GM18502 (cell line): ENCODE measurements around the gene TARBP1.
"Not testable (repeated sequence)": the region's sequence is repeated elsewhere in the genome, so short reads cannot be mapped to it uniquely, and the experiment has no call there.

ENCODE experiments used
- ATAC-seq: cut with Tn5 transposase; IDR thresholded peaks from one replicate; pipeline ENCODE4 v1.9.1; 2021; ENCODE audit warnings: mild to moderate bottlenecking; ENCODE audit not compliant: unreplicated experiment, poor library complexity

Gene TARBP1

GRCh38 chr1:234438579-234438978, 40.4 kb downstream of the TARBP1 start:
- ATAC-seq, result no peak

GRCh38 chr1:234437423-234438171, 41.4 kb downstream of the TARBP1 start:
- ATAC-seq, result no peak

- ATAC-seq, result no peak
Measured at GRCh38 chr1:234435620-234436019, 43.4 kb downstream of the TARBP1 start.

GRCh38 chr1:234434706-234435105, 44.3 kb downstream of the TARBP1 start:
- no peak for ATAC-seq

- peak; percentile 57 for ATAC-seq
Measured at GRCh38 chr1:234433563-234434285, 45.3 kb downstream of the TARBP1 start.

GRCh38 chr1:234431255-234431654, 47.7 kb downstream of the TARBP1 start:
- ATAC-seq, result no peak

- ATAC-seq, result no peak
Measured at GRCh38 chr1:234430691-234431090, 48.3 kb downstream of the TARBP1 start.

- no peak for ATAC-seq
Measured at GRCh38 chr1:234429434-234429806, 49.6 kb downstream of the TARBP1 start.

GRCh38 chr1:234427950-234428646, 50.9 kb downstream of the TARBP1 start:
- no peak for ATAC-seq

GRCh38 chr1:234413990-234414389, 65.0 kb downstream of the TARBP1 start:
- no peak for ATAC-seq

- no peak for ATAC-seq
Measured at GRCh38 chr1:234413485-234413884, 65.5 kb downstream of the TARBP1 start.

GRCh38 chr1:234412830-234413229, 66.1 kb downstream of the TARBP1 start:
- ATAC-seq, result no peak

GRCh38 chr1:234409328-234409727, 69.7 kb downstream of the TARBP1 start:
- ATAC-seq, result no peak

GRCh38 chr1:234408757-234409156, 70.2 kb downstream of the TARBP1 start:
- no peak for ATAC-seq

GRCh38 chr1:234406871-234407270, 72.1 kb downstream of the TARBP1 start:
- ATAC-seq, result no peak

GRCh38 chr1:234405676-234406075, 73.3 kb downstream of the TARBP1 start:
- ATAC-seq, result no peak

GRCh38 chr1:234402939-234403338, 76.0 kb downstream of the TARBP1 start:
- no peak for ATAC-seq

- ATAC-seq, result no peak
Measured at GRCh38 chr1:234401658-234402057, 77.3 kb downstream of the TARBP1 start.

- ATAC-seq, result peak; percentile 63
Measured at GRCh38 chr1:234400773-234401172, 78.2 kb downstream of the TARBP1 start.

GRCh38 chr1:234399515-234399914, 79.5 kb downstream of the TARBP1 start:
- not testable (repeated sequence) for ATAC-seq

GRCh38 chr1:234398849-234399381, 80.1 kb downstream of the TARBP1 start:
- peak; percentile 71 for ATAC-seq
